IMR-90 (cell line): ENCODE measurements around the gene C8B. TPM values are rescaled to one million over a fixed set of nuclear protein-coding genes. Genes with fewer than 3 reads are reported as not detected.

ENCODE experiments used
- ATAC-seq: fragments of 200-7000 bp; cut with Tn5 transposase; 2 replicates; pipeline ENCODE4 v1.9.1; 2020; ENCODE audit warnings: low read depth, mild to moderate bottlenecking, moderate library complexity
- BruUV-seq: library from RNA; stranded (reverse); fragments of 400-500 nt; replicated peaks from 2 replicates; lab custom pipeline; 2021; lab: Mats Ljungman, UMichigan
- CTCF ChIA-PET: fragments of 300-600 bp; formaldehyde crosslinking; extraction: SDS; loops from one replicate; lab custom pipeline; 2021; ENCODE audit warnings: antibody characterized with exemption; lab: Yijun Ruan, JAX
- POLR2A ChIA-PET: fragments of 300-600 bp; sonication (Branson Sonifier 250); formaldehyde crosslinking; loops from one replicate; lab custom pipeline; 2022; ENCODE audit warnings: antibody characterized with exemption; ENCODE audit not compliant: unreplicated experiment; lab: Charles Lee
- DNase-seq: peaks from one replicate; pipeline ENCODE4 v3.0.0; 2013
- H2AFZ ChIP-seq: replicated peaks from 2 replicates; pipeline ENCODE3; 2013; ENCODE audit warnings: low read length, mild to moderate bottlenecking; ENCODE audit not compliant: poor library complexity
- H2AK5ac ChIP-seq: 2 replicates; pipeline ENCODE4 v1.6.1; 2013; ENCODE audit warnings: low read depth, low read length, inconsistent platforms
- H2AK9ac ChIP-seq: replicated peaks from 2 replicates; pipeline ENCODE3; 2013; ENCODE audit warnings: mild to moderate bottlenecking, low read depth, low read length, moderate library complexity; ENCODE audit not compliant: poor library complexity
- H2BK120ac ChIP-seq: 2 replicates; pipeline ENCODE4 v1.6.1; 2013; ENCODE audit warnings: low read depth, low read length, inconsistent platforms
- H2BK15ac ChIP-seq: 3 replicates; pipeline ENCODE4 v1.6.1; 2013; ENCODE audit warnings: low read depth, low read length, inconsistent platforms
- H2BK20ac ChIP-seq: 2 replicates; pipeline ENCODE4 v1.6.1; 2013; ENCODE audit warnings: low read depth, mild to moderate bottlenecking, inconsistent platforms, low read length, moderate library complexity
- H2BK5ac ChIP-seq: 2 replicates; pipeline ENCODE4 v1.6.1; 2013; ENCODE audit warnings: mild to moderate bottlenecking, low read depth, low read length, inconsistent platforms; ENCODE audit not compliant: poor library complexity, severe bottlenecking
- H3K14ac ChIP-seq: replicated peaks from 2 replicates; pipeline ENCODE4 v1.6.1; 2013; ENCODE audit warnings: low read depth, low read length, inconsistent platforms
- H3K18ac ChIP-seq: 2 replicates; pipeline ENCODE4 v1.6.1; 2013; ENCODE audit warnings: low read depth, low read length, control low read depth
- H3K23ac ChIP-seq: 2 replicates; pipeline ENCODE4 v1.6.1; 2013; ENCODE audit warnings: low read depth, low read length, inconsistent platforms
- H3K27ac ChIP-seq: 2 replicates; pipeline ENCODE4 v1.5.1; 2013; ENCODE audit warnings: mild to moderate bottlenecking, control low read depth, low read length; ENCODE audit not compliant: insufficient read depth
- H3K27me3 ChIP-seq: 2 replicates; pipeline ENCODE4 v1.6.1; 2013; ENCODE audit warnings: low read length; ENCODE audit not compliant: control insufficient read depth, insufficient read depth
- H3K36me3 ChIP-seq: 2 replicates; pipeline ENCODE4 v1.6.1; 2013; ENCODE audit warnings: low read length, mixed read lengths; ENCODE audit not compliant: control insufficient read depth, insufficient read depth
- H3K4ac ChIP-seq: 2 replicates; pipeline ENCODE4 v1.6.1; 2013; ENCODE audit warnings: low read depth, low read length, inconsistent platforms
- H3K4me1 ChIP-seq: 2 replicates; pipeline ENCODE4 v1.6.1; 2013; ENCODE audit warnings: low read length, mixed read lengths; ENCODE audit not compliant: control insufficient read depth, insufficient read depth
- H3K4me2 ChIP-seq: 2 replicates; pipeline ENCODE4 v1.6.1; 2013; ENCODE audit warnings: low read depth, mild to moderate bottlenecking, control low read depth, low read length, moderate library complexity
- H3K4me3 ChIP-seq: 2 replicates; pipeline ENCODE4 v1.5.1; 2013; ENCODE audit warnings: low read depth, mild to moderate bottlenecking, control low read depth, low read length, moderate library complexity; ENCODE audit not compliant: insufficient read depth
- H3K56ac ChIP-seq: 2 replicates; pipeline ENCODE4 v1.6.1; 2013; ENCODE audit warnings: low read length, inconsistent platforms; ENCODE audit not compliant: insufficient read depth; ENCODE audit errors: extremely low read depth
- H3K79me1 ChIP-seq, 2 experiments: 2 replicates each; pipeline ENCODE4 v1.6.1; 2013; ENCODE audit warnings: low read length in 2 of 2, inconsistent platforms in 1 of 2, low read depth in 1 of 2
- H3K9ac ChIP-seq: 2 replicates; pipeline ENCODE4 v1.6.1; 2013; ENCODE audit warnings: low read depth, low read length, control low read depth
- H3K9me1 ChIP-seq: 2 replicates; pipeline ENCODE4 v1.6.1; 2013; ENCODE audit warnings: low read length, inconsistent platforms; ENCODE audit not compliant: insufficient read depth
- H3K9me3 ChIP-seq: 2 replicates; pipeline ENCODE4 v1.6.1; 2013; ENCODE audit warnings: low read length; ENCODE audit not compliant: control insufficient read depth, insufficient read depth
- H4K20me1 ChIP-seq: 2 replicates; pipeline ENCODE4 v1.6.1; 2013; ENCODE audit warnings: low read length, inconsistent platforms; ENCODE audit not compliant: insufficient read depth
- H4K5ac ChIP-seq: 2 replicates; pipeline ENCODE4 v1.6.1; 2013; ENCODE audit warnings: mild to moderate bottlenecking, low read depth, low read length, control low read depth
- H4K8ac ChIP-seq, 2 experiments: 2 replicates each; pipeline ENCODE4 v1.6.1; 2013; ENCODE audit warnings: low read depth in 2 of 2, low read length in 2 of 2, control low read depth in 1 of 2, inconsistent platforms in 1 of 2
- H4K91ac ChIP-seq: 2 replicates; pipeline ENCODE4 v1.6.1; 2013; ENCODE audit warnings: low read depth, low read length, inconsistent platforms; ENCODE audit not compliant: insufficient read depth
- USF2 ChIP-seq: fragments of 150-350 bp; IDR thresholded peaks from 2 replicates; pipeline ENCODE4 v1.6.1; 2017; ENCODE audit warnings: mild to moderate bottlenecking, antibody characterized with exemption, low read length, low read depth
- WGBS, 2 experiments: methylation state at CpG; one replicate each; pipeline versions ENCODE4 v1.1.5 to v1.1.7; 2013; ENCODE audit warnings: missing lambda C conversion rate in 2 of 2; ENCODE audit not compliant: insufficient read length in 1 of 2; ENCODE audit errors: extremely low coverage in 2 of 2; 5-methylcytosine and 5-hydroxymethylcytosine counted together
- dilution Hi-C: fragments of 300-500 bp; cut with HindIII; formaldehyde crosslinking; loops from one replicate; pipeline ENCODE4 v1.14.3; 2018; ENCODE audit warnings: low sequenced_read_pairs; ENCODE audit not compliant: unreplicated experiment
- in situ Hi-C: fragments of 300-500 bp; cut with MboI; formaldehyde crosslinking; loops from 3 replicates; pipeline ENCODE4 v1.14.3; 2019; ENCODE audit warnings: low sequenced_read_pairs, inconsistent platforms, mixed read lengths
- intact Hi-C: fragments of 100-400 bp; cut with micrococcal nuclease; formaldehyde crosslinking; loops from 2 replicates; pipeline ENCODE4 v1.10.0; 2022
- polyA plus RNA-seq, 3 experiments: library from polyadenylated mRNA; depleted of rRNA; stranded (reverse); fragments of >200 nt; gene quantifications; 2 replicates each; pipeline ENCODE4 v1.2.3, GENCODE V29; 2012; ENCODE audit warnings: low replicate concordance in 1 of 3
- total RNA-seq: library from RNA; depleted of rRNA; stranded (reverse); fragments of >200 nt; gene quantifications from 2 replicates; pipeline ENCODE4 v1.2.3, GENCODE V29; 2012

Gene C8B
- total and polyA plus RNA-seq, 2 of the 4 experiments (the other 2 are of a cell fraction), result not detected

GRCh38 chr1:56940039-56940438 lies 25.8 kb downstream of the C8B start:
- no peak overlapping the region for H4K91ac ChIP-seq
- no peaks in the 10 kb centered on the region for H3K4me1 ChIP-seq
- H3K23ac ChIP-seq, result no peak overlapping the region
- no peak overlapping the region for H2AFZ ChIP-seq
- H2AK9ac ChIP-seq, result no peak overlapping the region
- no peak overlapping the region for H4K8ac ChIP-seq
- no peaks in the 10 kb centered on the region for H3K79me1 ChIP-seq
- no CpG with 5 or more reads among the region's 1 CpG for WGBS, 2 experiments
- dilution Hi-C loops (no loop called here), in situ Hi-C loops (no loop called here), intact Hi-C loops (no loop called here)
- BruUV-seq, result no TSS peak
- H2AK5ac ChIP-seq, result no peak overlapping the region
- H3K4me3 ChIP-seq, result no peak overlapping the region
- DNase-seq, result no peak
- H4K20me1 ChIP-seq, result no peaks in the 10 kb centered on the region
- no peak overlapping the region for H2BK20ac ChIP-seq
- no peak overlapping the region for H3K4me2 ChIP-seq
- H4K5ac ChIP-seq, result no peak overlapping the region
- ChIA-PET POLR2A (no interaction called here), CTCF (no interaction called here)
- H2BK5ac ChIP-seq, result no peak overlapping the region
- no peak overlapping the region for H3K14ac ChIP-seq
- no peaks in the 10 kb centered on the region for H3K9me1 ChIP-seq
- no peak overlapping the region for H3K18ac ChIP-seq
- H2BK15ac ChIP-seq, result no peak overlapping the region
- no peak overlapping the region for H3K9ac ChIP-seq
- no peak overlapping the region for H3K4ac ChIP-seq
- H3K27ac ChIP-seq, result no peak overlapping the region
- H3K36me3 ChIP-seq, result no peaks in the 10 kb centered on the region
- ATAC-seq, result no peak
- peaks cover 7% of the 10 kb centered on the region for H3K27me3 ChIP-seq
- no peak overlapping the region for H2BK120ac ChIP-seq
- H3K56ac ChIP-seq, result no peak overlapping the region
- TF ChIP-seq USF2, result no peak
- H3K9me3 ChIP-seq, result no peaks in the 10 kb centered on the region
